Fibroblast of the aortic adventitia (primary cell): Measurements from ENCODE around the gene HMG20A. TPM values are rescaled to one million over a fixed set of nuclear protein-coding genes. Genes with fewer than 3 reads are reported as not detected.
A peak's percentile ranks its signal among the peaks of the same experiment; 100 is the strongest.

Source experiments
- DNase-seq: peaks from one replicate; pipeline ENCODE4 v3.0.0-alpha.2; 2010; ENCODE audit warnings: low read depth
- H3K4me3 ChIP-seq: 2 replicates; pipeline ENCODE4 v1.5.1; 2011; ENCODE audit warnings: low read depth, mild to moderate bottlenecking, control low read depth, low read length, moderate library complexity
- CTCF ChIP-seq: IDR thresholded peaks from 2 replicates; pipeline ENCODE4 v1.5.1; 2011; ENCODE audit warnings: mild to moderate bottlenecking, low read length, control low read depth, inconsistent platforms; ENCODE audit not compliant: insufficient read depth
- total RNA-seq: library from RNA; depleted of rRNA; stranded (reverse); fragments of >200 nt; gene quantifications from 2 replicates; pipeline ENCODE4 v1.2.3, GENCODE V29; 2012; ENCODE audit warnings: low replicate concordance

Gene HMG20A
- total RNA-seq, 1 donor, result 28.7 TPM

GRCh38 chr15:77454265-77454664 is 33.6 kb downstream of the HMG20A start:
- no peak for TF ChIP-seq CTCF
- H3K4me3 ChIP-seq, result no peak overlapping the region
- peak; percentile 84 for DNase-seq

- DNase-seq, result no peak
- no peak overlapping the region for H3K4me3 ChIP-seq
- TF ChIP-seq CTCF, result no peak
Measured at GRCh38 chr15:77454951-77455350, 34.3 kb downstream of the HMG20A start.

DNA sequence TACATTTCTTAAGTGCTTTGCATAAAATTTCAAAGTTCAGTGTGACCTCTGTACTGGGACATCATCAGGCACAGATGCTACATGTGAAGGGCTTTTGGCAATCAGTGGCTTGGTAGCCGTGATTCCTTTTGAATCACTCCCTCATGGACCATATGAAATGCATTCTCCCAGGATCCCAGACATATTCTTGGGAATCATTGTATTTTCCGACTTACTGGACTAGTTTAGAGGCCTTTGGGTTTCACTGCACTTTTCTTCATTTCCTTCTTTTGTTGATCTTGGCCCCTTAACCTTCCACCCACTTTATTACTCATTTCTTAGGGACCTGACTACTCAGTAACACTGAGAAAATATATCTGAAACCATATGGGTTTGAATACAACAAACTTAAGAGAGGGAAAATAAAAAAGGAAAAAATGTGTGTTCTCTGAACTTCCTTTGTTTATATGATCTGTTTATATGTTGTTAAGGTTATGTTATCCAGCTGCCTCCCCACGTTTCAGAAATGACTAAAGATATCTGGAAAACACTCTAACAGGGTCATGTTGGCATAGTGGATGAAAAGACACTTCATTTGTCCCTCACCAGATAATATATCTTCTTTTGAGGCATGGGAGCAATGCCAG is 35.1 kb downstream of the HMG20A start:
- no peak overlapping the region for H3K4me3 ChIP-seq
- TF ChIP-seq CTCF, result no peak
- DNase-seq, result peak; percentile 91

DNA sequence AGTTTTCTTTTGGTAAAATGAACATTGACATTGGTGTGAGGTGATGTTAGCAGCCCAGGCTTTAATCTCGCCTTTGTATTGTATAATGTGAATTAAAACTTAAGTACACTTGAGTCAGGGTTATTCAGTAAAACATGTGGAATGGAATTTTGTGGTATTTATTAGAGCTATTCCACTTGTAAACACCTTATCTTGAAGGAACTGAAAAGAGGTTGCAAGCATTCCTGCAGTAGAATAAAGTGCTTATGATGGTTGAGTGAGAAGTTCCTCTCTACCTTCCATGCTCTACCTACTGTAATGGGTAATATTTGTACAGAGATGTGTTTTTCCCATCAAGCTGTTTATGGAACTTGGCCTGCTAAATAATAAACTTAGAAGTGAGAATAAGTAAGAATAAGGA is 36.1 kb downstream of the HMG20A start:
- no peak for DNase-seq
- H3K4me3 ChIP-seq, result no peak overlapping the region
- no peak for TF ChIP-seq CTCF

GRCh38 chr15:77457191-77457904 is 36.7 kb downstream of the HMG20A start:
- no peak for DNase-seq
- H3K4me3 ChIP-seq, result no peak overlapping the region
- no peak for TF ChIP-seq CTCF

GRCh38 chr15:77457905-77458265 is 37.2 kb downstream of the HMG20A start:
- DNase-seq, result peak; percentile 46
- TF ChIP-seq CTCF, result no peak
- H3K4me3 ChIP-seq, result no peak overlapping the region
